Caco-2 (cell line): ENCODE results near the gene DPH3. TPM values are rescaled to one million over a fixed set of nuclear protein-coding genes. Genes with fewer than 3 reads are reported as not detected.

Experiments
- BruUV-seq: library from RNA; stranded (reverse); fragments of 400-500 nt; replicated peaks from 2 replicates; lab custom pipeline; 2021; lab: Mats Ljungman, UMichigan
- CTCF ChIA-PET: fragments of 300-600 bp; sonication (Branson Sonifier 250); formaldehyde crosslinking; loops from one replicate; lab custom pipeline; 2022; ENCODE audit warnings: antibody characterized with exemption; lab: Charles Lee
- POLR2A ChIA-PET: fragments of 300-600 bp; sonication (Branson Sonifier 250); formaldehyde crosslinking; loops from one replicate; lab custom pipeline; 2022; ENCODE audit warnings: antibody characterized with exemption; lab: Charles Lee
- DNase-seq, 2 experiments: peaks; one replicate each; pipeline versions ENCODE4 v3.0.0 to v3.0.0-alpha.2; 2020 to 2022
- H3K27me3 ChIP-seq: replicated peaks from 2 replicates; pipeline ENCODE4 v1.6.0; 2011; ENCODE audit warnings: low read length; ENCODE audit not compliant: control insufficient read depth, insufficient read depth
- H3K36me3 ChIP-seq: 2 replicates; pipeline ENCODE4 v1.5.1; 2011; ENCODE audit warnings: low read length; ENCODE audit not compliant: control insufficient read depth, insufficient read depth
- H3K4me1 ChIP-seq: fragments of 250-450 bp; sonication (Bioruptor Pico); 2 replicates; pipeline ENCODE4 v1.5.1; 2020; ENCODE audit warnings: mild to moderate bottlenecking
- H3K4me3 ChIP-seq: 2 replicates; pipeline ENCODE4 v1.5.1; 2011; ENCODE audit warnings: low read depth, mild to moderate bottlenecking, control low read depth, low read length
- H3K9me3 ChIP-seq: fragments of 250-450 bp; sonication (Bioruptor Pico); 2 replicates; pipeline ENCODE4 v1.5.1; 2020; ENCODE audit warnings: mild to moderate bottlenecking, moderate library complexity
- H3K27ac Mint-ChIP-seq: one replicate; pipeline ENCODE4 v1.8.0; 2022; ENCODE audit warnings: mixed read lengths; ENCODE audit not compliant: unreplicated experiment
- H3K27me3 Mint-ChIP-seq: one replicate; pipeline ENCODE4 v1.8.0; 2022; ENCODE audit warnings: mixed read lengths; ENCODE audit not compliant: insufficient read depth, unreplicated experiment
- H3K36me3 Mint-ChIP-seq: one replicate; pipeline ENCODE4 v1.8.0; 2022; ENCODE audit warnings: mild to moderate bottlenecking, mixed read lengths; ENCODE audit not compliant: insufficient read depth, unreplicated experiment
- H3K4me1 Mint-ChIP-seq: one replicate; pipeline ENCODE4 v1.8.0; 2022; ENCODE audit warnings: low read depth, mixed read lengths; ENCODE audit not compliant: unreplicated experiment
- H3K4me3 Mint-ChIP-seq: one replicate; pipeline ENCODE4 v1.8.0; 2022; ENCODE audit warnings: mild to moderate bottlenecking, moderate library complexity, mixed read lengths; ENCODE audit not compliant: unreplicated experiment
- H3K9me3 Mint-ChIP-seq: one replicate; pipeline ENCODE4 v1.8.0; 2022; ENCODE audit warnings: mixed read lengths; ENCODE audit not compliant: unreplicated experiment
- intact Hi-C: fragments of 100-400 bp; cut with micrococcal nuclease; formaldehyde crosslinking; loops from one replicate; pipeline ENCODE4 v1.10.0; 2022; ENCODE audit not compliant: unreplicated experiment
- total RNA-seq: library from RNA; stranded (reverse); gene quantifications from 2 replicates; pipeline ENCODE4 v1.2.3, GENCODE V29; 2022
- TF ChIP-seq, protein P1 (sequence below), 2 experiments: fragments of 200-600 bp in 1 of 2; IDR thresholded peaks; 1 replicate in 1 of 2; 2 replicates in 1 of 2; pipeline versions ENCODE4 v1.5.1 to v1.8.0; 2011 to 2022; ENCODE audit warnings: antibody characterized with exemption in 1 of 2, control low read depth in 1 of 2, inconsistent platforms in 1 of 2, low read depth in 1 of 2, low read length in 1 of 2, mild to moderate bottlenecking in 1 of 2, moderate library complexity in 1 of 2; ENCODE audit not compliant: insufficient read depth in 1 of 2, severe bottlenecking in 1 of 2, unreplicated experiment in 1 of 2

The DPH3 gene
- total RNA-seq, 1 experiment from 2014 or later: 30.0 TPM

DNA sequence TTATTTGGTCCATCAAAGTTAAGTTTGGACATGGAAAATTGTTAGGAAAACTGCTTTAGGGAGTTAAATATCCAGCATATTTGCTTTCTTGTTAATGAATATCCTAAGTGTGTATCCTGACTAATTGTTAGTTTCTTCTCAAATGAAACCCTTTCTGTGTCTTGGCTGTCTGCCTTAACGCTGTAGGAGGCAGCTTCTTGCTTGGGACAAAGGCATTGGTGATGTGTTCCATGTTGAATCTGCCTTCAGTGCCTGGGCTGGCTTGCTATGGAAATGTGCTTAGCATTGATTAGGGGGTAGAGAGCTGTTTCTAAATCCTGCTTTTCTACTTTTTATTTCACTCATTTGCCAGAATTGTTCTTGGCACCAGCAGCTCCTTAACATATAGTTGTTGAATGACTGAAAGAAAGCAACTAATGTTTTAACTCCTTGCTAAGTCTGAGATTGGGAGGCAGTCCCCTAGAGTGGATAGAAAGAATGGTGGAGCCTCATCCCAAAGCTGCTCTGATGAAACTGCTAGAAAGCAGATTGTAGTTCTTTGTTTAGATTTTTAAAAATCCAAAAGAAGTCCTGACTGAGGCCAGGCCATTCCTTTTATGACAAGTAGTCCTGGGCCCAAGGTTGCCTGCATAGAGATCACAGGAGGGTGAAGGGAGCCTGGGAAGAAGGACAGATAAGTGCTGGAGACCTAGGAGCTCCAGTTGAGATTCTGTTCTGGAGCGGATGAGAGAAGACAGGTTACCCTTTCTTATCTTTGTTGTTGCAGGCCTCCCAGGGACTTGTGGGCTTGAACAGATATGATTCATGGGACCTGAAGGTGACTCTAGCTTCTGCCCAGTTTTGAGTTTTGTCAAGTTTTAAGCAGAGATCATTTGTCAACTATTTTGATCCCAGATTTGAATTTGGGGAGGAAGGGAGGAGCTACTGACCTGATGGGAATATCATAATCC lies 39.6 kb upstream of the DPH3 start:
- no peaks in the 10 kb centered on the region for H3K9me3 Mint-ChIP-seq
- Histone ChIP-seq H3K27me3 (no peaks in the 10 kb centered on the region), H3K9me3 (no peaks in the 10 kb centered on the region), H3K36me3 (no peaks in the 10 kb centered on the region; the same call in 1 of the 2 replicates), H3K4me3 (no peak overlapping the region), H3K4me1 (no peaks in the 10 kb centered on the region)
- BruUV-seq: no TSS peak
- no peaks in the 10 kb centered on the region for H3K4me1 Mint-ChIP-seq
- TF ChIP-seq, protein P1, sequence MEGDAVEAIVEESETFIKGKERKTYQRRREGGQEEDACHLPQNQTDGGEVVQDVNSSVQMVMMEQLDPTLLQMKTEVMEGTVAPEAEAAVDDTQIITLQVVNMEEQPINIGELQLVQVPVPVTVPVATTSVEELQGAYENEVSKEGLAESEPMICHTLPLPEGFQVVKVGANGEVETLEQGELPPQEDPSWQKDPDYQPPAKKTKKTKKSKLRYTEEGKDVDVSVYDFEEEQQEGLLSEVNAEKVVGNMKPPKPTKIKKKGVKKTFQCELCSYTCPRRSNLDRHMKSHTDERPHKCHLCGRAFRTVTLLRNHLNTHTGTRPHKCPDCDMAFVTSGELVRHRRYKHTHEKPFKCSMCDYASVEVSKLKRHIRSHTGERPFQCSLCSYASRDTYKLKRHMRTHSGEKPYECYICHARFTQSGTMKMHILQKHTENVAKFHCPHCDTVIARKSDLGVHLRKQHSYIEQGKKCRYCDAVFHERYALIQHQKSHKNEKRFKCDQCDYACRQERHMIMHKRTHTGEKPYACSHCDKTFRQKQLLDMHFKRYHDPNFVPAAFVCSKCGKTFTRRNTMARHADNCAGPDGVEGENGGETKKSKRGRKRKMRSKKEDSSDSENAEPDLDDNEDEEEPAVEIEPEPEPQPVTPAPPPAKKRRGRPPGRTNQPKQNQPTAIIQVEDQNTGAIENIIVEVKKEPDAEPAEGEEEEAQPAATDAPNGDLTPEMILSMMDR (IDR thresholded peaks at IDR 0.05; ENCODE audit: insufficient read depth in 1 of 2, low read depth in 1 of 2, low read length in 1 of 2, severe bottlenecking in 1 of 2, unreplicated experiment in 1 of 2): no peak
- intact Hi-C loops: no loop called here
- peaks cover 33% of the 10 kb centered on the region for H3K36me3 Mint-ChIP-seq
- ChIA-PET CTCF (interaction anchor here (0.6 kb wide), 1 partner anchor 14 kb away, joined by 3 read pairs; no protein-coding TSS in a partner anchor), POLR2A (interaction anchor here (0.7 kb wide), 1 partner anchor 52 kb away, joined by 3 read pairs; no protein-coding TSS in a partner anchor)
- no peak overlapping the region for H3K4me3 Mint-ChIP-seq
- no peak for DNase-seq
- H3K27me3 Mint-ChIP-seq: no peaks in the 10 kb centered on the region
- no peak overlapping the region for H3K27ac Mint-ChIP-seq

DNA sequence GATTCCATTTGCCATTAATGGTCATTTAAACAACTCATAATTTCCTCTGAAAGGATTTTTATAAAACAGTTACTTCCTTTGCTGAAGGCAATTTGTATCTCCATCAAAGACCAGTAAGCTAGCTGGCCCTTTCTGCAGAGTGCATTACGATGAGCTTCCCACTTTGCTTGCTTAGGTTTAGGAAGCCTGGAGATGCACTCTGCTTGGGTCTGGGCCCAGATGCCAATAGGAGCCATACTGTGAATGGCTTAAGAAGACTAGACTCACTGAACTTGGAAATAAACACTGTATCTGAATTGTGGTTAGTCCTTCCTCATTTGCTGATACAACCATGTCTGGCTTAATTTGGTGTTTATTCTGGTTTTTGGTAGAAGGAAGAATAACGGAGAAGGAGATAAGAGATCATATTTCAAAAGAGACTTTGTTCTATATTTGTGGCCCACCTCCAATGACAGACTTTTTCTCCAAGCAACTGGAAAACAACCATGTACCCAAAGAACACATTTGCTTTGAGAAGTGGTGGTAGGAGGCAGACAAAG lies 38.4 kb upstream of the DPH3 start:
- Mint-ChIP-seq H3K27me3 (no peaks in the 10 kb centered on the region), H3K4me3 (no peak overlapping the region), H3K9me3 (no peaks in the 10 kb centered on the region), H3K36me3 (peaks cover 44% of the 10 kb centered on the region), H3K4me1 (no peaks in the 10 kb centered on the region), H3K27ac (no peak overlapping the region)
- Histone ChIP-seq H3K27me3 (no peaks in the 10 kb centered on the region), H3K4me3 (no peak overlapping the region), H3K4me1 (no peaks in the 10 kb centered on the region), H3K36me3 (no peaks in the 10 kb centered on the region; the same call in 1 of the 2 replicates), H3K9me3 (no peaks in the 10 kb centered on the region)
- TF ChIP-seq, protein P1 (IDR thresholded peaks at IDR 0.05; ENCODE audit: insufficient read depth in 1 of 2, low read depth in 1 of 2, low read length in 1 of 2, severe bottlenecking in 1 of 2, unreplicated experiment in 1 of 2): no peak
- BruUV-seq: no TSS peak
- intact Hi-C loops: no loop called here
- ChIA-PET POLR2A (no interaction called here), CTCF (no interaction called here)
- DNase-seq: no peak

DNA sequence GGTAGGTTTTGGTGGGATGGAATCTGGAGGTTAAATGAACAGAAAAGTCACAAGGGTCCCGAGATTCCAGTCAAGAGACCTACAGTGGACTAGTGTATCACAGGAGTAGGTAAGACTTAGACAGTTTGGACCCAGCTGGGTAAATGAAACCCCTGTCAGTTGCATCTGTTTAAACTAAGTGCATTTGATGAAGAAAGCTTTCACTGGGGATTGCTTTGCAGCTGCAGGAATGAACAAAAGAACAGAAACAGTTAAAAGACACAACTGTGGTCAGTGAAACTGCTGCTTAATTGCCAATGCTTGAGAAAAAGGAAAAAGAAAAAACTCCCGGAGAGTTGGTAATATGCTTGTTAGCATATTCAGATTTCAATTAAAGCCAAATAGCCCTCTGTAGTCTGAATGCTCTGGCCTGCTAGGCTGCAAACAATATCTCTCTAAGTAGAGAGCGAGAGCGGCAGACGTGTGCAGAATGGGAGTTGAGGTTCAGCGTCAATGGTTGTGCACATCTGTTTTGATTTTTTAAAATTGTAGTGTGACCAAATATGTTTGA lies 37.4 kb upstream of the DPH3 start:
- Mint-ChIP-seq H3K27me3 (no peaks in the 10 kb centered on the region), H3K27ac (no peak overlapping the region), H3K4me3 (no peak overlapping the region), H3K9me3 (no peaks in the 10 kb centered on the region), H3K36me3 (peaks cover 44% of the 10 kb centered on the region), H3K4me1 (no peaks in the 10 kb centered on the region)
- Histone ChIP-seq H3K4me1 (no peaks in the 10 kb centered on the region), H3K27me3 (no peaks in the 10 kb centered on the region), H3K36me3 (no peaks in the 10 kb centered on the region; the same call in 1 of the 2 replicates), H3K9me3 (no peaks in the 10 kb centered on the region), H3K4me3 (no peak overlapping the region)
- ChIA-PET POLR2A (no interaction called here), CTCF (no interaction called here)
- TF ChIP-seq, protein P1 (IDR thresholded peaks at IDR 0.05; ENCODE audit: insufficient read depth in 1 of 2, low read depth in 1 of 2, low read length in 1 of 2, severe bottlenecking in 1 of 2, unreplicated experiment in 1 of 2): no peak
- intact Hi-C loops: no loop called here
- no peak for DNase-seq
- BruUV-seq: no TSS peak
